Panc1 (cell line): Measurements from ENCODE around the gene RBM6.
"Not testable (repeated sequence)": the region's sequence is repeated elsewhere in the genome, so short reads cannot be mapped to it uniquely, and the experiment has no call there.

ENCODE experiments used
- POLR2AphosphoS5 ChIP-seq: IDR thresholded peaks from 2 replicates; pipeline ENCODE4 v1.6.1; 2012; ENCODE audit warnings: mild to moderate bottlenecking, low read depth, low read length, moderate library complexity
- SIN3A ChIP-seq: IDR thresholded peaks from 2 replicates; pipeline ENCODE4 v1.6.1; 2012; ENCODE audit warnings: low read depth, mild to moderate bottlenecking, low read length, moderate library complexity, borderline replicate concordance; ENCODE audit not compliant: insufficient read depth
- TCF7L2 ChIP-seq: IDR thresholded peaks from 2 replicates; pipeline ENCODE4 v1.6.1; 2011; ENCODE audit warnings: mild to moderate bottlenecking, low read depth, low read length, inconsistent platforms
- TF ChIP-seq, protein P1 (sequence below): fragments of 450-650 bp; IDR thresholded peaks from 2 replicates; pipeline ENCODE4 v1.5.1; 2017; ENCODE audit warnings: mild to moderate bottlenecking
- TF ChIP-seq, protein P2 (sequence below), 2 experiments: IDR thresholded peaks; 2 replicates each; pipeline ENCODE4 v1.6.1; 2011 to 2012; ENCODE audit warnings: low read depth in 2 of 2, control low read depth in 1 of 2, low read length in 1 of 2, mild to moderate bottlenecking in 1 of 2, moderate library complexity in 1 of 2; ENCODE audit not compliant: insufficient read depth in 1 of 2

DNA sequence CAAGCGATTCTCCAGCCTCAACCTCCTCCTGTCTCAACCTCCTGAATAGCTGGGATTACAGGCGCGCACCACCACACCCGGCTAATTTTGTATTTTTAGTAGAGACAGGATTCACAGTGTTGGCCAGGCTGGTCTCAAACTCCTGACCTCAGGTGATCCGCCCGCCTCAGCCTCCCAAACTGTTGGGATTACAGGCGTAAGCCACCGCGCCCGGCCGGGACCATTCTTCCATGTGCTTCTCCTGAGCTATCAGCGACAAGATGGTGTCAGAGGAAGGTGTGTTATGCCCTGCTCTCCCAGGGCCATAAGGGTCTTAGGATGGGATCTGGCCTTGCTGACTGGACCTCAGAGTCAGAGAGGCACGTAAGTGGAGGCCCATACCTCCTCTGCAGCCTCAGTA lies 35.5 kb upstream of the RBM6 start:
- not testable (repeated sequence) for TF ChIP-seq POLR2AphosphoS5, TCF7L2, SIN3A
- TF ChIP-seq, protein P1, sequence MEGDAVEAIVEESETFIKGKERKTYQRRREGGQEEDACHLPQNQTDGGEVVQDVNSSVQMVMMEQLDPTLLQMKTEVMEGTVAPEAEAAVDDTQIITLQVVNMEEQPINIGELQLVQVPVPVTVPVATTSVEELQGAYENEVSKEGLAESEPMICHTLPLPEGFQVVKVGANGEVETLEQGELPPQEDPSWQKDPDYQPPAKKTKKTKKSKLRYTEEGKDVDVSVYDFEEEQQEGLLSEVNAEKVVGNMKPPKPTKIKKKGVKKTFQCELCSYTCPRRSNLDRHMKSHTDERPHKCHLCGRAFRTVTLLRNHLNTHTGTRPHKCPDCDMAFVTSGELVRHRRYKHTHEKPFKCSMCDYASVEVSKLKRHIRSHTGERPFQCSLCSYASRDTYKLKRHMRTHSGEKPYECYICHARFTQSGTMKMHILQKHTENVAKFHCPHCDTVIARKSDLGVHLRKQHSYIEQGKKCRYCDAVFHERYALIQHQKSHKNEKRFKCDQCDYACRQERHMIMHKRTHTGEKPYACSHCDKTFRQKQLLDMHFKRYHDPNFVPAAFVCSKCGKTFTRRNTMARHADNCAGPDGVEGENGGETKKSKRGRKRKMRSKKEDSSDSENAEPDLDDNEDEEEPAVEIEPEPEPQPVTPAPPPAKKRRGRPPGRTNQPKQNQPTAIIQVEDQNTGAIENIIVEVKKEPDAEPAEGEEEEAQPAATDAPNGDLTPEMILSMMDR: not testable (repeated sequence)
- TF ChIP-seq, protein P2, sequence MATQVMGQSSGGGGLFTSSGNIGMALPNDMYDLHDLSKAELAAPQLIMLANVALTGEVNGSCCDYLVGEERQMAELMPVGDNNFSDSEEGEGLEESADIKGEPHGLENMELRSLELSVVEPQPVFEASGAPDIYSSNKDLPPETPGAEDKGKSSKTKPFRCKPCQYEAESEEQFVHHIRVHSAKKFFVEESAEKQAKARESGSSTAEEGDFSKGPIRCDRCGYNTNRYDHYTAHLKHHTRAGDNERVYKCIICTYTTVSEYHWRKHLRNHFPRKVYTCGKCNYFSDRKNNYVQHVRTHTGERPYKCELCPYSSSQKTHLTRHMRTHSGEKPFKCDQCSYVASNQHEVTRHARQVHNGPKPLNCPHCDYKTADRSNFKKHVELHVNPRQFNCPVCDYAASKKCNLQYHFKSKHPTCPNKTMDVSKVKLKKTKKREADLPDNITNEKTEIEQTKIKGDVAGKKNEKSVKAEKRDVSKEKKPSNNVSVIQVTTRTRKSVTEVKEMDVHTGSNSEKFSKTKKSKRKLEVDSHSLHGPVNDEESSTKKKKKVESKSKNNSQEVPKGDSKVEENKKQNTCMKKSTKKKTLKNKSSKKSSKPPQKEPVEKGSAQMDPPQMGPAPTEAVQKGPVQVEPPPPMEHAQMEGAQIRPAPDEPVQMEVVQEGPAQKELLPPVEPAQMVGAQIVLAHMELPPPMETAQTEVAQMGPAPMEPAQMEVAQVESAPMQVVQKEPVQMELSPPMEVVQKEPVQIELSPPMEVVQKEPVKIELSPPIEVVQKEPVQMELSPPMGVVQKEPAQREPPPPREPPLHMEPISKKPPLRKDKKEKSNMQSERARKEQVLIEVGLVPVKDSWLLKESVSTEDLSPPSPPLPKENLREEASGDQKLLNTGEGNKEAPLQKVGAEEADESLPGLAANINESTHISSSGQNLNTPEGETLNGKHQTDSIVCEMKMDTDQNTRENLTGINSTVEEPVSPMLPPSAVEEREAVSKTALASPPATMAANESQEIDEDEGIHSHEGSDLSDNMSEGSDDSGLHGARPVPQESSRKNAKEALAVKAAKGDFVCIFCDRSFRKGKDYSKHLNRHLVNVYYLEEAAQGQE (IDR thresholded peaks at IDR 0.05; ENCODE audit: insufficient read depth in 1 of 2, low read depth in 2 of 2, low read length in 1 of 2): not testable (repeated sequence)
